Cerebellar cortex (tissue), 1 donor: ENCODE data around the gene PSMD1.
"Not testable (repeated sequence)": the region's sequence is repeated elsewhere in the genome, so short reads cannot be mapped to it uniquely, and the experiment has no call there.

Source experiments
- DNase-seq: peaks from one replicate; pipeline ENCODE4 v3.0.0-alpha.2; 2015; ENCODE audit warnings: low spot score

The PSMD1 gene

GRCh38 chr2:231159306-231159705 lies 102.6 kb downstream of the PSMD1 start:
- peak; percentile 63 for DNase-seq

GRCh38 chr2:231160701-231161100 lies 104.0 kb downstream of the PSMD1 start:
- no peak for DNase-seq

GRCh38 chr2:231161252-231161839 lies 104.7 kb downstream of the PSMD1 start:
- no peak for DNase-seq

- peak; percentile 80 for DNase-seq
Measured at GRCh38 chr2:231161877-231162329, 105.2 kb downstream of the PSMD1 start.

- DNase-seq: no peak
Measured at GRCh38 chr2:231163011-231163410, 106.3 kb downstream of the PSMD1 start.

GRCh38 chr2:231163414-231164095 lies 106.9 kb downstream of the PSMD1 start:
- DNase-seq: no peak

- DNase-seq: no peak
Measured at GRCh38 chr2:231167745-231168459, 111.2 kb downstream of the PSMD1 start.

GRCh38 chr2:231168460-231169139 lies 111.9 kb downstream of the PSMD1 start:
- DNase-seq: no peak

- DNase-seq: no peak
Measured at GRCh38 chr2:231169488-231169887, 112.8 kb downstream of the PSMD1 start.

- DNase-seq: no peak
Measured at GRCh38 chr2:231170055-231170454, 113.4 kb downstream of the PSMD1 start.

- no peak for DNase-seq
Measured at GRCh38 chr2:231172025-231172424, 115.4 kb downstream of the PSMD1 start.

GRCh38 chr2:231174211-231174651 lies 117.6 kb downstream of the PSMD1 start:
- DNase-seq: peak; percentile 57

GRCh38 chr2:231176066-231176465 lies 119.4 kb downstream of the PSMD1 start:
- DNase-seq: no peak

GRCh38 chr2:231177156-231178025 lies 120.7 kb downstream of the PSMD1 start:
- no peak for DNase-seq

GRCh38 chr2:231178805-231179204 lies 122.1 kb downstream of the PSMD1 start:
- not testable (repeated sequence) for DNase-seq

- no peak for DNase-seq
Measured at GRCh38 chr2:231181860-231182512, 125.3 kb downstream of the PSMD1 start.

- peak; percentile 67 for DNase-seq
Measured at GRCh38 chr2:231182513-231182899, 125.8 kb downstream of the PSMD1 start.

GRCh38 chr2:231183851-231184250 lies 127.2 kb downstream of the PSMD1 start:
- DNase-seq: no peak

- DNase-seq: no peak
Measured at GRCh38 chr2:231184319-231184718, 127.7 kb downstream of the PSMD1 start.

GRCh38 chr2:231185050-231185725 lies 128.5 kb downstream of the PSMD1 start:
- DNase-seq: no peak
